Glomerular endothelial cell (primary cell): ENCODE measurements around the gene PGLYRP2. TPM values are rescaled to one million over a fixed set of nuclear protein-coding genes. Genes with fewer than 3 reads are reported as not detected.
"Not testable (repeated sequence)": the region's sequence is repeated elsewhere in the genome, so short reads cannot be mapped to it uniquely, and the experiment has no call there.

Source experiments
- DNase-seq: peaks from one replicate; pipeline ENCODE4 v3.0.0-alpha.2; 2011; ENCODE audit warnings: low read depth, low spot score; ENCODE audit errors: extremely low read depth
- total RNA-seq: library from RNA; depleted of rRNA; stranded (reverse); fragments of >200 nt; gene quantifications from 2 replicates; pipeline ENCODE4 v1.2.3, GENCODE V29; 2015

PGLYRP2 gene, protein sequence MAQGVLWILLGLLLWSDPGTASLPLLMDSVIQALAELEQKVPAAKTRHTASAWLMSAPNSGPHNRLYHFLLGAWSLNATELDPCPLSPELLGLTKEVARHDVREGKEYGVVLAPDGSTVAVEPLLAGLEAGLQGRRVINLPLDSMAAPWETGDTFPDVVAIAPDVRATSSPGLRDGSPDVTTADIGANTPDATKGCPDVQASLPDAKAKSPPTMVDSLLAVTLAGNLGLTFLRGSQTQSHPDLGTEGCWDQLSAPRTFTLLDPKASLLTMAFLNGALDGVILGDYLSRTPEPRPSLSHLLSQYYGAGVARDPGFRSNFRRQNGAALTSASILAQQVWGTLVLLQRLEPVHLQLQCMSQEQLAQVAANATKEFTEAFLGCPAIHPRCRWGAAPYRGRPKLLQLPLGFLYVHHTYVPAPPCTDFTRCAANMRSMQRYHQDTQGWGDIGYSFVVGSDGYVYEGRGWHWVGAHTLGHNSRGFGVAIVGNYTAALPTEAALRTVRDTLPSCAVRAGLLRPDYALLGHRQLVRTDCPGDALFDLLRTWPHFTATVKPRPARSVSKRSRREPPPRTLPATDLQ
- 0.29 TPM in 1 of 2 replicates, not detected in the other for total RNA-seq

DNA sequence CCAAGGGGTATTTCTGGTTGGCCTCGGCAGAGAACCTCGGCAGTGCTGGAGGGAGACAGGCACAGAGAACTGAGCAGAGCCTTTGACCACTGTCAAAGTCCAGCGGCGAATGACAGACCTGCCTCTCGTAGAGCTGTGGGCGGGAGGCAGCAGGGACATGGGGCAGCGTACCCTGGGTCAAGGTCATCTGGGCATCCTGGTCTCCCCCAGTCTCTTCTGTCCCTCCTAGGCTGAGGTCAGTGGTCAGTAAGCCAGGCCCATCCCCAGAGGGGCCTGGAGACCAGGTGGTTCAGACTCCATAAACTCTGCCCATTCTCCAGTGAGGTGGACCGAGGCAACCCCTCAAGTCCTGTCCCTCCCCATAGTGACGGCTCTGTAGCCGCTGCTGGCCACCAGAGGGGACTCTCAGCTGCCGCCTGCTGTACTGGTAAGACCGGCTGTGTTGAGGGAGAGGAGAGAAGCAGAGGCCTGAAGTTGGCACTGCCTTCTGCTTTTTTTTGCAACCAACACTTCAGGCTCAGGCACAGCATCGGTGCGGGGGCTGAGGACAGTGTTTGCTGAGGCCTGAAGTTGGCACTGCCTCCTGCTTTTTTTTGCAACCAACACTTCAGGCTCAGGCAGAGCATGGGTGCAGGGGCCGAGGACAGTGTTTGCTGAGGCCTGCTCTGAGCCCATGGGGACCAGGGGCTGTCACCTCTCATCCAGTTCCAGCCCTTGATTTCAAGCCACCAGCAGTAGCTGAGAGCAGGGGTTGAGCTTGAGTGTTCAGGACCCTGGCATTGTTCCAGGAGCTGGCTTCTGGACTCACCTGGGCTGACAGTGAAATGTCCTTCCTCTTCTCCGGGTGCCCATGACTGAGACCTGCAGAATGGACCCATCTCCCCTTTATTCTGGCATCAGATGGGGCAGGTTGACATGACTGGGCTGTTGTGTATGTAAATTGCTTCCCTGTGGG lies at the start of gene PGLYRP2:
PGLYRP2 (minus strand) TSS at position 111 of the 955 bp plus-strand sequence. CDS start 130 bp downstream, outside the sequence.
- DNase-seq: no peak

DNA sequence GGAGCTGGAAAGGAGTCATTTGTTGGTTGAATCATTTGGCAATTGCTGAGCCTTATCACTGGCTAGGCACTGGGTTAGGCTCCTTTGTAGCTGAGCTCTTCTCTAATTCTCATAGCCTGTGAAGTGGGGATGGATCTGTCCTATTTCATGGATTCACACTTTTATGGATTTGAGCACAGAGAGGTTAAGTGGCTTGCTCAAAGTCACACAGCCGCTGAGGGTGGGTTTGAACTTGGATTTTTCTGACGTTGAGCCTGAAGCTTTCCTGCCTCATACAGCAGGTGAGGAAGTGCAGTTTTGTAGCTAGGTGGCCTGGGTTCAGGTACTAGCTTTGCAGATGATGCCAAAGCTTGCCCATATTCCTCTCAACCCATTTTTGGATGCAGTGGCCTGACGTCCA lies 48.4 kb upstream of the PGLYRP2 start:
- no peak for DNase-seq

DNA sequence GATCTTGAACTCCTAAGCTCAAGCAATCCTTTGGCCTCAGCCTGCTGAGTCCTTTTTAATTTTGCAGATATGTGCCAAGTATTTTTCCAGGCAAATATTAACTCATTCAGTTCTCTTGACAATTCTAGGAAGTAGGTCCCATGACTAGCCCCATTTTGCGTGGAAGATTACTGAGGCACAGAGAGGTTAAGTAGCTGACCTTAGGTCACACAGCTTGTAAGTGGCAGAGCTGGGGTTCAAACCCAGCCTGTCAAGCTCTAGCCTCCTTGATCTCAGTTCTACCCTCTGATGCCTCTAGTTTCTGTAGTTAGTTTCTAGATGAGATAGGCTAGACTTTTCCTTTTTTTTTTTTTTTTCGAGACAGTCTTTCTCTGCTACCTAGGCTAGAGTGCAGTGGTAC lies 47.1 kb upstream of the PGLYRP2 start:
- no peak for DNase-seq

DNA sequence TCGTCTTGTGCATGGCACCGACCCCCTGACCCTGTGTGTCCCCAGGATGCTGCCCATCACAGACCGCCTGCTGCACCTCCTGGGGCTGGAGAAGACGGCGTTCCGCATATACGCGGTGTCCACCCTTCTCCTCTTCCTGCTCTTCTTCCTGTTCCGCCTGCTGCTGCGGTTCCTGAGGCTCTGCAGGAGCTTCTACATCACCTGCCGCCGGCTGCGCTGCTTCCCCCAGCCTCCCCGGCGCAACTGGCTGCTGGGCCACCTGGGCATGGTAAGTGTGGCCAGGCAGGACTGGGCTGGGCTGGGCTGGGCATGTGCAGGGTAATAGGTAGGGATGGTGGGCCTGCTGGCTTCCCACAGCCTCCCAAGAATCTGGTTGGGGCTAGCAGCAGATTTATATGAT lies 46.0 kb upstream of the PGLYRP2 start:
- DNase-seq: no peak

DNA sequence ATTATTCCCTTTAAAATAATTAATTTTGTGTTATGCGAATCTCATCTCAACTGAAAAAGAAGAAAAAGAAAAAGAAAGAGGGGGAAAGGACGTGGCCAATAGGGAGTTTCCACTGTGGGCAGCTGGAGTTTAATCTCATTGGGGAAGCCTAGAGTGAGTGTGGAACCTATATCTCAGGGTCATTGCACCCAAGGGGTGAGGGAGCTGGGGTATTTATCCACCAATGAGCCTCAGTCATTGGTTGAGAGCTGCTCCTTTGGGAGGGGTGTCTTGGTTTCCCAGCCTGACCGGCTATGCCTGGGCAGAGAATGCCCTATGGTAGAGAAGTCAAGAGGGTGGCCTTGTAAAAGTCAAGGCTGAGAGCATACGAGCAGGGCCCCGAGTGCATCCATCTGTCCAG lies 45.5 kb upstream of the PGLYRP2 start:
- no peak for DNase-seq

DNA sequence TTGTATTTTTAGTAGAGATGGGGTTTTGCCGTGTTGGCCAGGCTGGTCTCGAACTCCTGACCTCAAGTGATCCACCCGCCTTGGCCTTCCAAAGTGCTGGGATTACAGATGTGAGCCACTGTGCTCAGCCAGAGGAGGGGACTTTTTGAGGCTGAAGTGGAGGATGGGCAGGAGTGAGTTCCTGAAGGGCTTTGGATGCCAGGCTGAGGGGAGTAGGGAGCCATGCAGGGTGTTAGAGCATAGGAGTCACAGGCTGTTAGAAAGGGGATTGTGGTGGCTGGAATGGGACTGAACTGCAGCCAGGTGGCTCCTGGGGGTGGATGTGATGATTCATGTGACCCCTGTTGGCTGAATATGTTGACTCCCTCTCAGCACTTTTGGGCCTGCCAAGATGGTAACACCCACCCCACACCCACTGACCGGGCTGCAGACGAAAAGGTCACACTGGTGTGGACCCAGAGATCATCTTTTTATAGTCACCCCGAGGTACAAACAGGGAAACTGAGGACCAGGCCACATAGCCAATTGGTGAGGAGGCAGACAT lies 40.2 kb upstream of the PGLYRP2 start:
- no peak for DNase-seq

DNA sequence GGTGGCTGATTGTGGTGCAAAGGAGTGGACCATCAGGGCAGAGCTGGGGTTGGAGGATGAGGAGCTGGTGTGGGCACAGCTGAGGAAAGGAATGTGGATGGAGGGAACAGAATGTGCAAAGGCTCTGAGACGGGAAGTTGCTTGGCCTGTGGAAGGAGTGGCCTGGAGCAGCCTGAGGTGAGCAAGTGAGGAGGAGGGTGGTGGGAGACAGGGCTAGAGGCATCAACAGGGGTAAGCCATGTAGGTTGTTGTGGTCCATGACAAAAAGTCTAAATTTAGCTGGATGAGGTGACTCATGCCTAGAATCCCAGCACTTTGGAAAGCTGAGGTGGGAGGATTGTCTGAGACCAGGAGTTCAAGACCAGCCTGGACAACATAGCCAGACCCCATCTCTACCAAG lies 38.5 kb upstream of the PGLYRP2 start:
- no peak for DNase-seq

DNA sequence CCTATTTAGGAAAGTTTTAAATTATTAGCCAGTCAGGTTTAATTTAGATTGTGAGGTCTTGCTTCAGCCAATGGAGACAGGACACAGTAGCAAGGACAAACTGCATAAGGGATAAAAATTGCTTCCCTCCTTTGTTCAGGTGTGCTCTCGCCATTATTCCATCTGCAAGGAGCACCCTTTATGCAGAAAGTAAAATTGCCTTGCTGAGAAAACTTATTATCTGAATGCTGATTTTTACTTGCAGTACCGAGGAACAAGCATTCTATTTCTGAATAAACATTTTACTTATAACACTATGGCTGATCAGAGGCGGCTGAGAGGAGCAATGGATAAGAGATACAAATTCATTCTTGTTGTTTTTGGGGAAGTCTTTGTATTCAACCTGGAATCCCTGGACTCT lies 37.1 kb upstream of the PGLYRP2 start:
- no peak for DNase-seq

DNA sequence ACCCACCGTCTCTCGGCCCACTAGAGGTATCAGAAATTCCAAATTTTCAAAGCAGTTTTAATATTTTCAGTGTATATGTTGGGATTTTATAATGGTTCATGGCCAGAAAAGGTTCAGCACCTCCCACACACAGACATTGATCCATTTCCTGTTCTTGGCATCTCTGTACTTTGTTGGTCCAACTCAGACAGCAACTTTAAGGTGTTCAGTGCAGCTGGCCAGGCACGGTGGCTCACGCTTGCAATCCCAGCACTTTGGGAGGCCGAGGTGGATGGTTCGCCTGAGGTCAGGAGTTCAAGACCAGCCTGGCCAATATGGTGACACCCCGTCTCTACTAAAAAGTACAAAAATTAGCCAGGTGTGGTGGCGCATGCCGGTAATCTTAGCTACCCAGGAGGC lies 35.9 kb upstream of the PGLYRP2 start:
- not testable (repeated sequence) for DNase-seq

DNA sequence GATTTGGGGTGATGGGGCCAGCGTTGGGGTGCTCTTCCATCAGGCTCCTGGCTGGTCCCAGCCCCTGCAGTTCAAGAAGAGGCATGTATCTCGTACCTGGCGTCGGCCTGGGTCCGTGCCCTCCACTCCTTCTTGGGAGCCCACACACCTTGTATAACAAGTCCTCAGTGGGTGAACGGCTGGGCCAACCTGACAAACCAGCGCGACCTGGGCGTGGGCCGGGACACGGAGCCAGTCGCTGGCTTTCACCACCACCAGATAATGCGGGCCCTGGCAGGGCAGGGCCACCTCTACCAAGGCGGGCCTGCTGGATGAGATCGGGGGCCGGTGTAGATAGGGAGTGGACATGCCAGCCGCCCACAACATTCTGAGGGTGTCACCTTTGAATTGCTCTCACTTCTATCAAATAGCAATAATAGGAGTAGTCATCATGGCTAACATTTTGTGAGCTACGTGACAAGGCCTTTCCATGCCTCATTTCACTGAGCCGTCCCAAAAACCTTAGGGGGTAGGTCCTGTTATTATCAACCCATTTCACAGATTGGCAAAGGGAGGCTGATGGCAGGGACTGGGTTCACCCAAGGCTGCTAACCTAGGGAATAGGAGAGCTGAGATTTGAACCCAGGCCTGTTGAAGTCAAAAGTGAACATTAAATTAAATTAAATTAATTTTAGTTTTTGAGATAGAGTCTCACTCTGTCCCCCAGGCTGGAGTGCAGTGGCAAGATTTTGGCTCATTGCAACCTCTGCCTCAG lies 32.5 kb upstream of the PGLYRP2 start:
- no peak for DNase-seq

DNA sequence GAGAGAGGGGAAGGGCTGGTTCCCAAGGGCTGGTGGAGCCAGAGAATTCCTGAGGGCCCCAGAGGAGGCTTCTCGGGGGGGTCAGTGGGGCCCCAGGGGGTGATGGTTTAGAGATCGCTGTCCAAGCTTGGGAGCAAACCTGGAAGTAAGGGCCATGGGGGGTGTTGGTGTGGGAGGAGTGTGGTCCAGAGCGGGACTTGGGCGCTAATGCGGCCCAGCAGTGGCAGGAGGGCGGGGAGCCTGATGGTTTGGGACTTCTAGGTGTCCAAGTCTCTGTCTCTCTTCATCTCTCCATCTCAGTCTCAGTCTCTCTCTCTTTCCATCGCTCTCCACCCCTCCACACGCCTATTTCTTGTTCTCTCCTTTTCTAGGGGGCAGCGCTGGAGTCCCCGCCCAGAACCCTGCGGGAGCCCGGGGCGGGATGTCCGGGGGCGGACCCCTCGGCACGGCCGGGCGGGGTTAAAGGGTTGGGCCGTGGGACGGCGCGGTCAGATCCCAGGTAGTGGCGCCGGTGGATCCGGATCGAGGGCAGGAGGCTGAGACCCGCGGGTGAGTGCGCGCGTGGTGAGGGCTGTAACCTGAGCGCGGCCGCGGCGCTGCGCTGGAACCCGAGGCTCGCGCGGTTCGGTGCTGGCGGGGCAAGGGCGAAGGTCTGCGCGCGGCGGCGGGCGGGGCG lies 28.9 kb upstream of the PGLYRP2 start, which contains the start of gene CYP4F22:
CYP4F22 (plus strand) TSS at position 491 of the 676 bp plus-strand sequence. CDS start 16,812 bp downstream, outside the sequence.
- DNase-seq: no peak

DNA sequence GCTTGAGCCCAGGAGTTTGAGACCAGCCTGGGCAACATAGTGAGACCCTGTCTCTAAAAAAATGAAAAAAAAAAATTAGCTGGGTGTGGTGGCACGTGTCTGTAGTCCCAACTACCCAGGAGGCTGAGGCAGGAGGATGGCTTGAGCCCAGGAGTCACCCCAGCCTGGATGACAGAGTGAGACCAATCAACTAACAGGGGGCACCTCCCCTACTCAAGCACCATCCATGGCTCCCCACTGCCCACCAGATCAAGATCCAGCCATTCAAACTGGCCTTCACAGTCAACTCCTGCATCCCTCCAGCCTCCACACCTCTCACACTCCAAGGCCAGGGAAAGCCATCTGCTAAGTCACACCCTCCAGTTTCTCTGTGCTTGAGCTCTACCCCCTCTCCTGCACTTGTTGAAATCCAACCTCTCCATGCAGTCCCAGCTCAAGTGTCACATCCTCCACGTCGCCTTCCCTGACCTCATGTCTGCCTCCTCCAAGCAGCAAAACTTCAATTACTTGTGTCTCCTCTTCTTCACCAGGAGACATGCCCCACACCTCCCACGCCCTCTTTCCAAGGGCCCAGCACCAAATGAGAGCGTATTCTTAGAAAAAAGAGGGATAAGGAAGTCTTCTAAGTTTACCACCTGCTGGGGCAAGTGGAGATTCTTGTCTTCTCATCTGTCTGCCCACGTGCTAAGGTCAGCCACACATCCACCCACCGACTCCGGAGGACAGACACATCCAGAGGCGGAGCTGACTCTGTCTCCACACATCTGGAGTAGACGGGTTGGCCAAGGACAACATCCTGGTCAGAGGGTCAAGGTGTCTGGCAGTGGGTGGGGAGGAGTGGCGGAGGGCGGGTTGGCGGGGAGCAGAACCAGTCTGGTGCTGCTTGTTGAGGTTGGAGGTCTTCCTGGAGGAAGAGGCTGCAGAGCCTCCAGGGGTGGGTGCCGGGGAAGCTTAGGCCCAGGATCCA lies 28.1 kb upstream of the PGLYRP2 start:
- DNase-seq: no peak

DNA sequence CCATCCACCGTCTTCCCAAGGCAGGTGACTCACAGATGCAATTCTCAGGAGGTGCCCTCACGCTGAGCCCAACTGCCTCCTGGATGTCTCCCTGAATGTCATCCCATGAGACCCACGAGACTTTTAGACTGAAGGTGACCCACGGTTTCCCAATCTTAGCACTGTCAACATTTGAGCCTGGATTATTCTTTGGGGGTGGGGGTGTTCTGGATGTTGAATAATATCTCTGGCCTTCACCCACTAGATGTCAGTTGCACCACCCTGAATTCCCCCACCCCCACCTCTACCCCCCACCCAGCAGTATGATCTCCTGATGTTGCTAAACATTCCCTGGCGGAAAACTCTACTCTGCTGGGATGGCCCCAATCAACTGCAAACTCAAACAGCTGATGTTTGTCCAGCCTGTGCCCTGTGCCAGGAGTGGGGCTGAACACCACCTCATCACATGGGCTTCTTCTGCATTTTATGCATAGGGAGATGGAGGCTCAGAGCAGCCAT lies 26.8 kb upstream of the PGLYRP2 start:
- DNase-seq: no peak

DNA sequence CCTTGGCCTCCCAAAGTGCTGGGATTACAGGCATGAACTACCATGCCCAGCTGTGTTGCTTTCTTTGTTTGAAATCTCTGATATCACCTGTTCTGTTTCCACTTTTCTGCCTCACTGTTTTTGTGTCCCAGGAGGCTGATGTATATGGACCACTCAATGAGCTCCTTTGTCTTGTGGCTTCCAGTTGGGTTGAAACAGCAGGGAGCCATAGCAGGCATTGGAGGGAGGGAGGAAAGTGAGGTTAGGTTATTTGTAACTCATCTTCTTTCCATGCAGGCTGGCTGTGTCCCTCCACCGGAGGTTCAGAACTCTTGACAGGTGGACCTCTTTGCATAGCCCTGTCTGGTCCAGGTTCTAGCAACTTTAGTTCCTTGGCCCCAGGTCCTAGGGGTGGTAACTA lies 23.0 kb upstream of the PGLYRP2 start:
- DNase-seq: no peak

DNA sequence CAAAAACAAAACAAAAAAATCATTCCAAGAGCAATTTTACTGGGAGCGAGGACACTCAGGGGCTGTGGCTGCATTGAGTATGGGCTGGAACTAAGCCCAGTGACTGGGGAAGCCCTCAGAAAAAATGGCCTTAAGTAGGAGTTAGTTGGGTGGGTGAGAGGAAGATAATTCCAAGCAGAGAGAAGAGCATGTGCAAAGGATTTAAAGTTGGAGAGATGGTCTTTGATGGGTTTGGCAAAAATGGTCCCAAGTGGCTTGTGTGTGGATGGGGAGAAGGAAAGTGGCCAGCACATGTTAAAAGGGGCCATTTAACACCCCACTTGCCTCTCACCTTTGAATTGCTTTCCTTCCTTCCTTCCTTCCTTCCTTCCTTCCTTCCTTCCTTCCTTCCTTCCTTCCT lies 22.3 kb upstream of the PGLYRP2 start:
- no peak for DNase-seq

DNA sequence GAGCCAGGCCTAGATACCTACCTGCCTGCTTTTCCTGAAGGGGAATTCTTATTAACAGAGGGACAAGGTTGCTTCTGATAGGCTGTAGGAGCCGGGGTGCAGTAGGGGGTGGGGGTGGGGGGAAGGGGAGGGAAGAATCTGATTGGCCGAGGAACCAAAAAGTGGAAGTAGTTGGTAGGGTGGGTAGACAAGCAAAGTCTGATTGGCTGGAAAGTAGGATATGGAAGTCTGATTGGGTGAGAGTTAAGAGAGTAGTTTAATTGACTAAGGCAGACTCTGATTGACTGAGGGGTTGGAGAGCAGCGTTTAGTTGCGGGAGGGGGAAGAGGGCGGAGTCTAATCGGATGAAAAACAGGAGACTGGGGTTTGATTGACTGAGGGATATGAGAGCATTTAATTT lies 19.6 kb upstream of the PGLYRP2 start:
- no peak for DNase-seq

DNA sequence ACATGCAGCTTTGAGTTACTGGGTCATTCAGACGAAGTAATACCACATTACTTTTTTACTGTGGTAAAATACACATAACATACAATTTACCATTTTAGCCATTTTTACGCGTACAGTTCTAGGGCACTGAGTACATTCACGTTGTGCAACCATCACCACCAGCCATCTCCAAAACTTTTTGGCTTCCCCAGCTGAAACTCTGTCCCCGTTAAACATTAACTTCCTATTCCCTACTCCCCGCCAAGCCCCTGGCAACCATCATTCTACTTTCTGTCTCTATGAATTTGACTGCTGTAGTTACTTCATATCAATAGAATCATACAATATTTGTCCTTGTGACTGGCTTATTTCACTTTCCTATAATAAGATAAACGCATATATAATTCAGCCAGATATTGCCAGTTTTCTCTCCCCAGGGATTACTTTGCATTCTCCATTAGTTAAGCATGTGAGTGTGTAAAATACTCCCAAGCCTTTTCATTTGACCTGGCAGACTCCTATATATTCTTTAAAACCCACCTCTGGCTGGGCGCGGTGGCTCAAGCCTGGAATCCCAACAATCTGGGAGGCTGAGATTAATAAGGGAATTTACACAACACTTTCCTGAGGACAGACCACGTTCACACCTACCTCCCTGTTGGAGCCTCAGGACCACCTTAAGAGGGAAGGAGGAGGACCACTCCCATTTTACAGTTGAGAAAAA lies 19.0 kb upstream of the PGLYRP2 start:
- no peak for DNase-seq

DNA sequence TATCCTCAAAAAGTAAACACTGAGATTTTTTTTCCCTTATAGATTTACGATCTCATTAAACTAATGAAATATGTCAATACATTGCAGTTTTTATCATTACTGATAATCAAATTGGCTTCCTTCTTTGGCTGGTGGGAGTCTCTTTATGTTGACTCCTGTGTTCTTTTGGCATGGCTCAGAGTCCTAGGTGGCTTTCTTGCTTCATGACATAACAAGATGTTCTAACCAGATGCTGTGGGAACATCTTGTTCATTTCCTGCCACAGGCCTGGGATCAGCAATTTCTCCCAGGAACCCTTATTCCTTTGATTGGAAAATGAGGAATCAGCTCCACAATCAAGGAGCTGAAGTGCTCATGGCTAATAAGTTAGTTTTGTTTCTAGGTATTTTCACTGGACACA lies 15.8 kb upstream of the PGLYRP2 start:
- no peak for DNase-seq
